ENCODE results near the gene TMEM129.
"Not testable (repeated sequence)": the region's sequence is repeated elsewhere in the genome, so short reads cannot be mapped to it uniquely, and the experiment has no call there.

The TMEM129 gene

GRCh38 chr4:1720163-1720983, 750 bp downstream of the TMEM129 start:
- no peak for DNase-seq

GRCh38 chr4:1718095-1718850, 2.9 kb downstream of the TMEM129 start:
- DNase-seq: no peak

GRCh38 chr4:1717129-1718094, 3.7 kb downstream of the TMEM129 start:
- no peak for DNase-seq

GRCh38 chr4:1716065-1716945, 4.8 kb downstream of the TMEM129 start:
- DNase-seq: no peak

GRCh38 chr4:1715002-1715758, 5.9 kb downstream of the TMEM129 start:
- no peak for DNase-seq

GRCh38 chr4:1714303-1715001, 6.7 kb downstream of the TMEM129 start:
- DNase-seq: no peak

GRCh38 chr4:1713003-1713851, 7.9 kb downstream of the TMEM129 start:
- DNase-seq: no peak

GRCh38 chr4:1712216-1713002, 8.7 kb downstream of the TMEM129 start, which contains the start of gene SLBP:
SLBP (minus strand) TSS chr4:1712319; CDS start chr4:1712188, 131 bp downstream.
- peak; percentile 100 for DNase-seq

GRCh38 chr4:1711571-1712215, 9.4 kb downstream of the TMEM129 start:
- peak; percentile 53 for DNase-seq

GRCh38 chr4:1711055-1711570, 10.0 kb downstream of the TMEM129 start:
- no peak for DNase-seq

- DNase-seq: no peak
Observed at GRCh38 chr4:1708581-1708980, 12.5 kb downstream of the TMEM129 start.

- no peak for DNase-seq
Observed at GRCh38 chr4:1706358-1706757, 14.8 kb downstream of the TMEM129 start.

GRCh38 chr4:1705732-1706131, 15.4 kb downstream of the TMEM129 start:
- DNase-seq: no peak

GRCh38 chr4:1703867-1704266, 17.3 kb downstream of the TMEM129 start:
- no peak for DNase-seq

- not testable (repeated sequence) for DNase-seq
Observed at GRCh38 chr4:1701671-1702070, 19.5 kb downstream of the TMEM129 start.

GRCh38 chr4:1695913-1696312, 25.2 kb downstream of the TMEM129 start:
- DNase-seq: no peak

GRCh38 chr4:1693131-1693896, 27.8 kb downstream of the TMEM129 start:
- DNase-seq: peak; percentile 50
